ENCODE data around the gene ATG5.

Gene ATG5

DNA sequence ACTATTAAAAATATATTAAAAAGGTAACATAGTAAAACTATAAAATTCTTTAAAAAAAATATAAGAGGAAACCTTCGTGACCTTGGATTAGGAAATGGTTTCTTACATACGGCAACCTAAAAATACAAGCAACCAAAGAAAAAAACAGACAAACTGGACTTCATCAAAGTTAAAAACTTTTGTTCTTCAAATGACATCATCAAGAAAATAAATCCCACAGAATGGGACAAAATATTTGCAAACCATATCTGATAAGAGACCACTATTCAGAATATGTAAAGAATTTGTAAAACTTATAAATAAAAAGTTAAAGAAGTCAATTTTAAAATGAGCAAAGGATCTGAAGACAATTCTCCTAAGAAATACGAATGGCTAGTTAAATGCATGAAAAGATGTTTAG lies 110.0 kb downstream of the ATG5 start:
- DNase-seq = no peak

GRCh38 chr6:106214531-106214930 lies 111.0 kb downstream of the ATG5 start:
- DNase-seq = no peak

- no peak for DNase-seq
These were observed 111.8 kb downstream of the ATG5 start for GRCh38 chr6:106213660-106214289.

- DNase-seq = no peak
These were observed 113.0 kb downstream of the ATG5 start for GRCh38 chr6:106212576-106212975.

DNA sequence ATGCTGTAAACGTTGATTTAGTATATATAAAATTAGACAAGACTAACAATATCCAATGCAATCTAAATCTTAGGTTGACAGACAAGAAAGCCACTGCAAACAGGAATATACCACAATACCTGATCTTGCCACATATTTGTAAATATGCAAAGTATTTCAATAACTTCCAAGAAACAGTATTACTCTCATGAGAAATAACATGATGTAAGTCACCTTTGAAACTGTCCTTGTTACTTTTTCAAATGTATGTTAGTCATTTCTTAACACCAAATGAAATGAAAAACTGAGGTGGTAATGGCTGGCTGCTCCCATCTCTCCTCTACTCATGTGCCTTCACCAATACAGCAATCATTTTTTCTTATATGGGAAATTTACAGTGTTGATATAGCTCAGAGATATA lies 118.7 kb downstream of the ATG5 start:
- no peak for DNase-seq

DNA sequence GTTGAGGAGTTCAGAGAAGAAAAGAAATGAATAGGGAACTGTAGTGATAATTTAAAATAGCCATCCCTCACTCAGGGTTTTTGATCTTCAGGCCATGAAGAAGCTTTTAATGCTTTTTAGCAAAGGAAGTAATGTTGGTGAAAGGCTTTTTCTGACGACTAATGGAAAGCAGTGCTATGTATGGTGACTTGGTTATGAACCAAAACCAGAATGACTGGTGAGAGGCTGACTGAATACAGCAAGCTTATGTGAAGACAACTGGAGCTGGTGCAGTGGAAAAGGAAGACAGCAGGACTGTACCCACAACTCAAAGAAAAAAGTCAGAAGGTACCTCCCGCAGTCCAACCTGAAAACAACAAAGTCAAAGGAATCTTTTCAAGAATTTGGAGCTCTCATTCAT lies 120.6 kb downstream of the ATG5 start:
- DNase-seq = no peak

DNA sequence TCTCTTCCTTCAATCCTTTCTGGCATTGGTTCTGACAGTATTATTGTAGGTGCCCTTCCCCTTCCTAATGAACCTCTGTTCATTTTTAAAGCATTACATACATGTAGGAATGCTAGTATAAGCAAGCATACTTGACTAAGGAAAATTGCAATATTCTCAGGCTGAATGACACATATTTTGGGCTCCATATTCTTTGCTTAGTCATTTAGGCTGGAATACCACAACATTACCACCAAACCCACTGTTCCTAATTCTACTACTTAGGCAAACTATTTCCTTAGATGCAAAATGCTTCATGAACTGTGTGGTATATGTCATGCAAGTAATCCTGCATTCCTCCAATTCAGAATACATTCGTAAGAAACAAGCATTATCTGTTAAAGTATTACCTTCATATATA lies 125.6 kb downstream of the ATG5 start:
- DNase-seq = no peak

DNA sequence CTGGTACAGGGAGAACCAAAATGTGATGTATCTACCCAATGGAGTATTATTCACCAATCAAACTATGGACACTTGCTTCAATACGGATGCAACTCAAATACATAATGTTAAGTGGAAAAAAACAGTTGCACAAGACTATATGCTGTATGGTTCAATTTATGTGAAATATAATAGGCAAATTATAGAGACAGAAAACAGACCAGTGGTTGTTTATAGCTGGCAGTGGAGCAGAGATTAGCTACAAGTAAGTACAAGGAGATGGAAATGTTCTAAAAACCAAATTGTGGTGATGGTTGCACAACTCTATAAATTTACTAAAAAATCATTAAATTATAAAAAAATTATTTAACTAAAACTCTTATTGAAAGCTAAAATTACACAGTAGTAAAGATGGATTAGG lies 126.2 kb downstream of the ATG5 start:
- DNase-seq = no peak

- no peak for DNase-seq
These were observed 128.1 kb downstream of the ATG5 start for GRCh38 chr6:106197441-106197840.

GRCh38 chr6:106194949-106195921 lies 130.3 kb downstream of the ATG5 start:
- DNase-seq = no peak

DNA sequence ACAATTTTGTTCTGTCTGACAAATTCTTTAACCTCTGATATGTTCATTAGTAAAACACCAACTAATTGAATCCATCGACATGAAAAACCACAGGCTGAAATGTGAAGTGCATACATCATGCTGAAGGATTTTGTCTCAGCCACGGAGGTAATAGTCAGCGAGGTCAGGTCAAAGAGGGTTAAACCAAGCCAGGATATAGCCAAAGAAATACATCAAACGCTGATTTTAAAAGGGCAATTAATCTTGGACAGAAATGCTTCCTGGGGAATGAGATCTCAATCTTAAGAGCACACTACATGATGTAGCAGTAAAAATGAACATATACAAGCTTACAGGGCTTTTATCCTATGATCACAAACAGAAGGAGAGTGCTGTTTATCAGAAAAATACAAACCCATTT lies 132.7 kb downstream of the ATG5 start:
- DNase-seq = no peak

DNA sequence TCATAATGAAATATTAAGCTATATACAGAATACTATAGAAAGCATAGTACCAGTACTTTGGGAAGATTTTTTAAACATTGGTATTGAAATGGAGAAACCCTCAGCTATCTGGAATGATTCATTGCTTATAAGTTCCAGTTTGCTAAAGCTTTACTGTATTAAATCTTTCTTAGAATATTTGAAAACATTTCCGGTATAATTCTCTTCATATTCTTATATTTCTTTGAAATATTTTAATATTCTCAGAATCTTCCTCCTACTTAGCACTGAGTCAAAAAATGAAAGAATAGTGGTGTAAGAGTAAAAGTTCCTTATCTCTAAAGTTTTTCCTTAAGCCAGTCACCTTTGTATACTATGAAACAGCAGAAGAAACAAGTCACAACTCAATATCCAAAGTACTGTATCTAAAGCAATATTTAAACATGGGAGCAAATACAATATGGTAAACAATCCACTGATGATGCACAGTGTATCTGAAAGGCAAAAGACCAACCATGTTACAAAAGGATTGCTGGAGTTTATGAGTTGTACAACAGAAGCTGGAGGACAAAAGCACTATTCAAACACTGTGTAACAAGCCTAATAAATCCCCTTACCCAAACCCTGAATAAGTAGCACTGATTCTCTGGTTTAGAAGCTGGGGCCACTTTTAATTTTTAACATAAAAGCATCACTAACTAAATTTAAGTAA lies 137.3 kb downstream of the ATG5 start:
- no peak for DNase-seq

DNA sequence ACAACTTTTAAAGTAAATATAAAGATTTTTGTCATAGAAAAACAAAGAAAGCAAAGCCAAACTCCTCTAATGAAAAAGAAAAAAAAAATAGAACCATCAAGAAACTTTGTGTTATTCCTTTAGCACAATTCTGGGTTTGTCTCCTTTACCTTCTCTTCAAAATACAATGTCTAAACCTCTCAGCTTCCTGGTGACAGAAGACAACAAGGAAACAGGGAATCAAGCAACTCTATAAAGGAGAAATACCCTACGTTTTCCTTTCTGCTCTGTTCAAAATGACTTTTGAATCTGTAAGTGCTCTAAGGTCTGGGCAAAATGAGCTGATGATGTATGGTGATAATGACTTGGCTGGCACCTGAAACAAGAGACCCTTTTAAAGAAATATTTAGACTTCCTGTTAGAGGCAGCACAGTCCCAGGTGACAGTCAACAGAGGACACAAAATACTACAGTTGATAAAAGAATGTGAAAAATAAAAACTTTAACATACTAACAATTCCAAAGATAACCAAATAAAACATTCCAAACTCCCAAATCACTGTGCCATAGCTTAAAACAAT lies 138.1 kb downstream of the ATG5 start:
- no peak for DNase-seq

DNA sequence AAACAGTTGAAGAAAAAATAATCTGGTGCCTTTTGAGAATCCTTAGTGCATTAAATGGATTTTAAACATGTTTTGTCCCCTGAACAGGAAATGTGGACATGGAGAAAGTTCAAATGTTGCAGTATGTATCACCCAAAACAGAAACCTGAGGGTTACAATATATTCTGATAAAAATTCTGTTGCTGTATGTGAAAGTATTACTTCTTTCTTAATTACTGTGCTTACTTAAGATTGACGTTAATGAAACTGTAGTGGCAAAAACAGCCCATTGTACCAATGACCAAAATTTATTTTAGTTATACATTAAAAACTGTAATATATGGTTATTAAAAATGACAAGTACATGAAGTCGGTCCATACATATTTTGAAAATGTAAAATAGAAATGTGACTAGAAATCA lies 138.8 kb downstream of the ATG5 start:
- no peak for DNase-seq

- DNase-seq = no peak
These were observed 139.4 kb downstream of the ATG5 start for GRCh38 chr6:106186172-106186571.

DNA sequence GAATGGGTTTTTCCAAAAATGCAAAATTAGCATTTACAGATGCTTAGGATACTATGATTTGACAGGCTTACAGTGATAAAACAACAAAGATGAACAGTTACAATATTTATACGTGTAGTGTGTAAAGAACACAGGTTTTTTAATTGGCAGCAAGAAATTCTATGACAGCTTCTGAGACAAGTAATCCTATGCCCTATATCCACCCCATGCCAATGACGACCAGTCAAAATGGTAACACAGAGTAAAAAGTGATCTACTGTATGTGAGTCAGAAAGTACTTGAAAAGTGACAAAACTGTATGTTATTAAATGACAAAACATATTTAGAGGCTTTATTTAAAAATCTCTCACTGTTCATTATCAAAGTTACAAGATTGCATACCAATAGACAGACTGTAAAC lies 139.9 kb downstream of the ATG5 start:
- DNase-seq = no peak

DNA sequence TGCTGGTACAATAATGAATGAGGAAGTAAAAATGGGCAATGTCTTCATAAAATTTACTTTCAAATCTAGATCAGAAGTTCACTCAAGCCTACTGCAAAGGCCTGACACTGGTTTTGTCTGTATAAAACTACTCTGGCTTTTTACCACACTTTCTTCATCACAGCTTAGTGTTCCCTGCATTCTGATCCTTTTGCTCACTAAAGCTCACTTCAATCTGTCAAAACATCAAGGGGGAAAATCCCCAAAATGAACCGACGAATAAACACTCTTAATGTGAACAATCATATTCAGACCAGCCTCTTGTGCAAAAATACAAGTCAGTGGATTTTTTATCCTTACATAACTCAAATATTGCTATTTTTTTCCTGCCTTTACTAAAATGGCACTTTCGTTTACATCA lies 140.9 kb downstream of the ATG5 start:
- DNase-seq = no peak

- DNase-seq = no peak
These were observed 142.1 kb downstream of the ATG5 start for GRCh38 chr6:106183430-106183829.

- no peak for DNase-seq
These were observed 143.1 kb downstream of the ATG5 start for GRCh38 chr6:106182455-106182854.

GRCh38 chr6:106181664-106182418 lies 143.7 kb downstream of the ATG5 start:
- no peak for DNase-seq

DNA sequence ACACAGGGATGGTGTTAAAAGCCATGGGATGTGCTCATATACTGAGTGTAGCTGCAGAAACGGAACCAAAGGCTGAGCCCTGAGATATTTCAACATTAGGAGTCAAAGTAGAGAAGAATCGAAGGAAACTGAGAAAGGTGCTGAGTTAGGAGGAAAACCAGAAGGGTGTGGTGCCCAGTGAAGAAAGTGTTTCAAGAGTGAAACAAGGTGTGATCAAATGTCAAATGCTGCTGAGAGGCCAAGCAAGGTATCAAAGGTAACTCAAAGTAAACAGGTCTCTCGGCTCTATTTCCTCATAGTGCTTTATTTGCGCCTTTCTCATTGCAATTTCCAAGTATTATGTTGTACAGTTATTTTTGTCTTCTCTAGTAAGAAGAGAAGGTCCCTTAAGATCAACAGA lies 145.4 kb downstream of the ATG5 start:
- DNase-seq = no peak

DNA sequence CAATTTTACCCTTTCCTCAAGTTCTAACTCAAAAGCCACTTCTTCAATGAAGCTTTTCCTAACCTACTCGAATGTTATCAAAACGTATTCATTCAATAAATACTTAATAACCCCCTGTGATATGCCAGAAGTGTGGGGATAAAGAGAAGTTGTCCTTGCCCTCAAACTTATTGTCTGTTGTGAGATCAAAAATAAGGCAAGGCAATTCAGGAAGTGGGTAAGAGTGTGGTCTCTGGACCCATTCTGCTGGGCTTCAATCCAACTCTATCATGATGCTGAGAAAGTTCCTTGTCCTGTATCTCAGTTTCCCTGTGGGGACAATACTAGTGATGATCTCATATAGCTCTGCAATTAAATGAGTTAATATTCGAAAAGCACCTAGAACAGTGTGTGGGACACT lies 146.7 kb downstream of the ATG5 start:
- no peak for DNase-seq

DNA sequence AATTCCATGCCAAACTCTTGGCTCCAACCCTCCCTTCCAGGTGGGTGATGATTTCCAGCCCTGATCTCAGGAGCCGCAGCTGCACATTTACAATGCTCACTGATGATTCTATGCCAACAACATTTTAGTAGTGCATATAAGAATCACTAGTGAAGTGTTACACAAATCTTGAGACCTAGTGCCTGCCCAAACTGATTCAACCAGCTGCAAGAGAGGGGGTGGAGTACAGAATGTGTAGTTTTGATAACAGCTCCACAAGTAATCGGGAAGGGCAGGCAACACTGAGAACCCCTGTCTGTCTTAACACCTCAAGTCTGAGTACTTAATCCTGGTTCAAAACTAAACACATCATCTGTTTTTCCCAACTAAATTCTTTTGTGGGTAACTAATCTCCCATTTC lies 147.8 kb downstream of the ATG5 start:
- no peak for DNase-seq
